Activated CD8-positive, alpha-beta T cell treated with anti-CD3 and anti-CD28 coated beads for 36 hours (primary cell): ENCODE results near the gene SZRD1. TPM values are rescaled to one million over a fixed set of nuclear protein-coding genes. Genes with fewer than 3 reads are reported as not detected.

Source experiments
- ATAC-seq: fragments of 200-7000 bp; cut with Tn5 transposase; one replicate; pipeline ENCODE4 v1.10.0; 2021; ENCODE audit warnings: mild to moderate bottlenecking, moderate library complexity
- CTCF ChIA-PET: fragments of 350-600 bp; sonication (Branson Sonifier 250); formaldehyde crosslinking; loops from one replicate; lab custom pipeline; 2021; ENCODE audit warnings: antibody characterized with exemption; lab: Charles Lee
- POLR2A ChIA-PET: fragments of 350-600 bp; sonication (Branson Sonifier 250); formaldehyde crosslinking; loops from one replicate; lab custom pipeline; 2021; ENCODE audit warnings: antibody characterized with exemption; lab: Charles Lee
- DNase-seq: peaks from one replicate; pipeline ENCODE4 v3.0.0-alpha.2; 2020
- H3K27ac Mint-ChIP-seq: one replicate; pipeline ENCODE4 v1.8.0; 2021; ENCODE audit warnings: mild to moderate bottlenecking, mixed read lengths
- H3K27me3 Mint-ChIP-seq: one replicate; pipeline ENCODE4 v1.8.0; 2021; ENCODE audit warnings: mixed read lengths
- H3K36me3 Mint-ChIP-seq: one replicate; pipeline ENCODE4 v1.8.0; 2021; ENCODE audit warnings: low read depth, mixed read lengths
- H3K4me1 Mint-ChIP-seq: one replicate; pipeline ENCODE4 v1.8.0; 2021; ENCODE audit warnings: low read depth, mixed read lengths
- H3K4me3 Mint-ChIP-seq: one replicate; pipeline ENCODE4 v1.8.0; 2021; ENCODE audit warnings: mild to moderate bottlenecking, moderate library complexity, mixed read lengths
- H3K9me3 Mint-ChIP-seq: one replicate; pipeline ENCODE4 v1.8.0; 2021; ENCODE audit warnings: mixed read lengths
- CTCF ChIP-seq: fragments of 200-600 bp; IDR thresholded peaks from one replicate; pipeline ENCODE4 v1.8.0; 2022; ENCODE audit warnings: antibody characterized with exemption, mild to moderate bottlenecking
- intact Hi-C: fragments of 100-400 bp; cut with micrococcal nuclease; formaldehyde crosslinking; loops from one replicate; pipeline ENCODE4 v1.10.0; 2022
- total RNA-seq, 2 experiments: library from RNA; stranded (reverse); gene quantifications; one replicate each; pipeline ENCODE4 v1.2.3, GENCODE V29; 2021

Gene SZRD1
- total RNA-seq, 2 experiments from 2014 or later = 175 to 177 TPM

GRCh38 chr1:16420424-16421118, 53.5 kb downstream of the SZRD1 start:
- H3K36me3 Mint-ChIP-seq = no peaks in the 10 kb centered on the region
- CTCF ChIA-PET = interaction anchor here (1.1 to 4.0 kb wide), 4 partner anchors 12 to 57 kb away, joined by 3 to 20 read pairs (median 4); partner anchors contain the start of gene NECAP2

GRCh38 chr1:16421201-16421600, 54.2 kb downstream of the SZRD1 start:
- Mint-ChIP-seq H3K9me3 (peaks cover 3% of the 10 kb centered on the region), H3K36me3 (no peaks in the 10 kb centered on the region), H3K27ac (peak overlapping the region; percentile 92), H3K4me1 (peaks cover 33% of the 10 kb centered on the region), H3K4me3 (peak overlapping the region; percentile 34), H3K27me3 (no peaks in the 10 kb centered on the region)
- no peak for TF ChIP-seq CTCF
- POLR2A ChIA-PET = interaction anchor here (0.8 to 2.9 kb wide), 5 partner anchors 12 to 93 kb away, joined by 3 to 8 read pairs (median 3); partner anchors contain the start of genes NECAP2 and RNU1-1
- ATAC-seq (peak; percentile 35), DNase-seq (peak; percentile 8)
- CTCF ChIA-PET = interaction anchor here (1.5 to 4.0 kb wide), 3 partner anchors 11 to 58 kb away, joined by 3 to 20 read pairs (median 4); partner anchors contain the start of gene NECAP2
- intact Hi-C loops = no loop called here

More at GRCh38 chr1:16420424-16421118, 53.5 kb downstream of the SZRD1 start:
- Mint-ChIP-seq H3K27ac (peak overlapping the region; percentile 92), H3K27me3 (no peaks in the 10 kb centered on the region), H3K9me3 (peaks cover 3% of the 10 kb centered on the region), H3K4me1 (peaks cover 33% of the 10 kb centered on the region), H3K4me3 (peak overlapping the region; percentile 34)
- DNase-seq (peak; percentile 92), ATAC-seq (peak; percentile 96)
- no peak for TF ChIP-seq CTCF
- intact Hi-C loops = no loop called here
- POLR2A ChIA-PET = interaction anchor here (0.8 to 2.9 kb wide), 6 partner anchors 12 to 93 kb away, joined by 3 to 8 read pairs (median 4); partner anchors contain the start of genes NECAP2 and RNU1-1

DNA sequence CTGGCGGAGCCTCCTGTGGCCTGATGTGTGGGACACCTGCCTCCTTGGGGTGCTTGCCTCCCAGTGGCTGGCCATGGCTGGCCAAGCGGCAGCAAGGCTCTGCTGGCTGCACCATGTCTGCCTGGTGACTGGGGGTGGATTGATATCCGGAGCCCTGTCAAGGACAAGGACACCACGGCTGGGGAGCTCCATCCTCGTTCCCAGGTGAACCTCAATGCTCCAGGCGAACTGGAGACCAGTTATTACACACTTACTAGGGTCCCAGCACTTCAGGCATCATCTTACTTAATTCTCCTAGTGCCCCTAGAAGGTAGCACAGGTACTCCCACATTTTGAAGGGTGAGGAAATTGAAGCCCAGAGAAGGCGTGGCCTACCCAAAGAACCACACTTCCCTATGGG, 55.0 kb downstream of the SZRD1 start:
- peaks cover 33% of the 10 kb centered on the region for H3K4me1 Mint-ChIP-seq
- CTCF ChIA-PET = interaction anchor here (1.8 kb wide), 1 partner anchor 18 kb away, joined by 6 read pairs; the partner anchor contains the start of gene NECAP2
- ATAC-seq = no peak
- intact Hi-C loops = no loop called here
- peaks cover 3% of the 10 kb centered on the region for H3K9me3 Mint-ChIP-seq
- H3K4me3 Mint-ChIP-seq = no peak overlapping the region
- POLR2A ChIA-PET = interaction anchor here (0.6 to 2.9 kb wide), 4 partner anchors 19 to 316 kb away, joined by 3 to 8 read pairs (median 3); partner anchors contain the start of genes FBXO42, NECAP2 and RNU1-1
- no peak for DNase-seq
- no peaks in the 10 kb centered on the region for H3K27me3 Mint-ChIP-seq
- H3K36me3 Mint-ChIP-seq = no peaks in the 10 kb centered on the region
- no peak for TF ChIP-seq CTCF
- no peak overlapping the region for H3K27ac Mint-ChIP-seq

GRCh38 chr1:16425125-16426025, 58.3 kb downstream of the SZRD1 start:
- ChIA-PET CTCF (interaction anchor here (1.1 to 2.4 kb wide), 4 partner anchors 8 to 73 kb away, joined by 3 to 12 read pairs (median 4); partner anchors contain the start of genes FBXO42 and NECAP2), POLR2A (interaction anchor here (1.2 kb wide), 1 partner anchor 15 kb away, joined by 4 read pairs; the partner anchor contains the start of gene NECAP2)
- no peaks in the 10 kb centered on the region for H3K27me3 Mint-ChIP-seq
- no peak for TF ChIP-seq CTCF
- no peaks in the 10 kb centered on the region for H3K9me3 Mint-ChIP-seq
- intact Hi-C loops = no loop called here
- no peak for DNase-seq
- no peak for ATAC-seq
- H3K27ac Mint-ChIP-seq = no peak overlapping the region
- no peaks in the 10 kb centered on the region for H3K36me3 Mint-ChIP-seq
- peaks cover 15% of the 10 kb centered on the region for H3K4me1 Mint-ChIP-seq
- H3K4me3 Mint-ChIP-seq = no peak overlapping the region
